ENCODE results near the gene ATG10. TPM values are rescaled to one million over a fixed set of nuclear protein-coding genes. Genes with fewer than 3 reads are reported as not detected.

The ATG10 gene
- total RNA-seq, 1 experiment from 2014 or later, result 12.2 TPM

DNA sequence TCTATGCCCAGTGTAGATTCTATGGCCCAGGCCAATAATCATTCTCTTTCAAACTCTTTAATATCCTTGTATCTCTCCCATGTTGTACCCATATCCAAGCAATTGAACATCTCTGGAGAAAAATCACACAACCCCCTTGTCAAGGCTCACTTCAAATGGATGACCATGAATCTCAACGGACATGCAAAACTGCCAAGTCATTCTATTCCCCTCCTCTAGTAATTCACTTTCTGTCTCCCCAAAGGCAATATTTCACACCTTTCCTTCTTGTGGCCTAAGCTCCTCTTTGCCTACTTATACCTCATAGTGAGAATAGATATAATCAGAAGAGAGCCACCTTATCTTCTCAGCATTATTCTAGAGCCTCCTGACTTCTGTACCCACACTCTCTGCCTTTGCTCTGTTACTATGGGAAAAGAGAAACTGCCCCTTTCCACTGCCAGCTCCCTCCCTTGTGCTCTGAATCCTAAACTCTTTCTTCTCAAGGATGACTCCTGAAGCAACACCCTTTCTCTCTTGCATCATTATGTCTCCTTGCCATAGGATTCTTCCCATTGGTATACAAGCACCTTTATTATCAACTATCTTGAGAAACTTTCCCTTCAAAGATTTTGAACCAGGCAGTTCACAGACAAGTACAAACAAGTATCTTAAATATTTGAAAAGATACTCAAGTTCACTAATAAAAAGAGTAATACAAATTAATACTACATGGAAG is 240.2 kb downstream of the ATG10 start:
- Mint-ChIP-seq H3K4me1 (no peaks in the 10 kb centered on the region), H3K9me3 (no peaks in the 10 kb centered on the region), H3K4me3 (no peak overlapping the region), H3K27ac (no peak overlapping the region), H3K27me3 (ENCODE audit: low read depth) (no peaks in the 10 kb centered on the region), H3K36me3 (no peaks in the 10 kb centered on the region)
- ChIA-PET CTCF (interaction anchor here (1.0 kb wide), 1 partner anchor 46 kb away, joined by 3 read pairs; no protein-coding TSS in a partner anchor), POLR2A (no interaction called here)
- no peak for ATAC-seq
- TF ChIP-seq ZMAT4 (CRISPR knock-in tag; IDR thresholded peaks at IDR 0.05) (no peak), ZNF416 (CRISPR knock-in tag; IDR thresholded peaks at IDR 0.05) (no peak), RELA (CRISPR knock-in tag; IDR thresholded peaks at IDR 0.05; ENCODE audit: borderline replicate concordance) (no peak), MYBL2 (CRISPR knock-in tag; IDR thresholded peaks at IDR 0.05) (no peak), CREM (CRISPR knock-in tag; IDR thresholded peaks at IDR 0.05) (no peak), NR1H2 (CRISPR knock-in tag; IDR thresholded peaks at IDR 0.05) (no peak), TP53 (CRISPR knock-in tag; IDR thresholded peaks at IDR 0.05) (no peak), NFE2L1 (CRISPR knock-in tag; IDR thresholded peaks at IDR 0.05) (no peak), CDX4 (CRISPR knock-in tag; IDR thresholded peaks at IDR 0.05; ENCODE audit: borderline replicate concordance) (no peak), MXD4 (CRISPR knock-in tag; IDR thresholded peaks at IDR 0.05; ENCODE audit: borderline replicate concordance) (no peak), CBFB (CRISPR knock-in tag; IDR thresholded peaks at IDR 0.05; ENCODE audit: low read depth) (no peak), FOXK1 (CRISPR knock-in tag; IDR thresholded peaks at IDR 0.05) (no peak)
- TF ChIP-seq, protein P1, sequence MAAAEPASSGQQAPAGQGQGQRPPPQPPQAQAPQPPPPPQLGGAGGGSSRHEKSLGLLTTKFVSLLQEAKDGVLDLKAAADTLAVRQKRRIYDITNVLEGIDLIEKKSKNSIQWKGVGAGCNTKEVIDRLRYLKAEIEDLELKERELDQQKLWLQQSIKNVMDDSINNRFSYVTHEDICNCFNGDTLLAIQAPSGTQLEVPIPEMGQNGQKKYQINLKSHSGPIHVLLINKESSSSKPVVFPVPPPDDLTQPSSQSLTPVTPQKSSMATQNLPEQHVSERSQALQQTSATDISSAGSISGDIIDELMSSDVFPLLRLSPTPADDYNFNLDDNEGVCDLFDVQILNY (CRISPR knock-in tag; IDR thresholded peaks at IDR 0.05), result no peak
- TF ChIP-seq, protein P2, sequence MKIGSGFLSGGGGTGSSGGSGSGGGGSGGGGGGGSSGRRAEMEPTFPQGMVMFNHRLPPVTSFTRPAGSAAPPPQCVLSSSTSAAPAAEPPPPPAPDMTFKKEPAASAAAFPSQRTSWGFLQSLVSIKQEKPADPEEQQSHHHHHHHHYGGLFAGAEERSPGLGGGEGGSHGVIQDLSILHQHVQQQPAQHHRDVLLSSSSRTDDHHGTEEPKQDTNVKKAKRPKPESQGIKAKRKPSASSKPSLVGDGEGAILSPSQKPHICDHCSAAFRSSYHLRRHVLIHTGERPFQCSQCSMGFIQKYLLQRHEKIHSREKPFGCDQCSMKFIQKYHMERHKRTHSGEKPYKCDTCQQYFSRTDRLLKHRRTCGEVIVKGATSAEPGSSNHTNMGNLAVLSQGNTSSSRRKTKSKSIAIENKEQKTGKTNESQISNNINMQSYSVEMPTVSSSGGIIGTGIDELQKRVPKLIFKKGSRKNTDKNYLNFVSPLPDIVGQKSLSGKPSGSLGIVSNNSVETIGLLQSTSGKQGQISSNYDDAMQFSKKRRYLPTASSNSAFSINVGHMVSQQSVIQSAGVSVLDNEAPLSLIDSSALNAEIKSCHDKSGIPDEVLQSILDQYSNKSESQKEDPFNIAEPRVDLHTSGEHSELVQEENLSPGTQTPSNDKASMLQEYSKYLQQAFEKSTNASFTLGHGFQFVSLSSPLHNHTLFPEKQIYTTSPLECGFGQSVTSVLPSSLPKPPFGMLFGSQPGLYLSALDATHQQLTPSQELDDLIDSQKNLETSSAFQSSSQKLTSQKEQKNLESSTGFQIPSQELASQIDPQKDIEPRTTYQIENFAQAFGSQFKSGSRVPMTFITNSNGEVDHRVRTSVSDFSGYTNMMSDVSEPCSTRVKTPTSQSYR (CRISPR knock-in tag; IDR thresholded peaks at IDR 0.05), result no peak
- TF ChIP-seq, protein P3, sequence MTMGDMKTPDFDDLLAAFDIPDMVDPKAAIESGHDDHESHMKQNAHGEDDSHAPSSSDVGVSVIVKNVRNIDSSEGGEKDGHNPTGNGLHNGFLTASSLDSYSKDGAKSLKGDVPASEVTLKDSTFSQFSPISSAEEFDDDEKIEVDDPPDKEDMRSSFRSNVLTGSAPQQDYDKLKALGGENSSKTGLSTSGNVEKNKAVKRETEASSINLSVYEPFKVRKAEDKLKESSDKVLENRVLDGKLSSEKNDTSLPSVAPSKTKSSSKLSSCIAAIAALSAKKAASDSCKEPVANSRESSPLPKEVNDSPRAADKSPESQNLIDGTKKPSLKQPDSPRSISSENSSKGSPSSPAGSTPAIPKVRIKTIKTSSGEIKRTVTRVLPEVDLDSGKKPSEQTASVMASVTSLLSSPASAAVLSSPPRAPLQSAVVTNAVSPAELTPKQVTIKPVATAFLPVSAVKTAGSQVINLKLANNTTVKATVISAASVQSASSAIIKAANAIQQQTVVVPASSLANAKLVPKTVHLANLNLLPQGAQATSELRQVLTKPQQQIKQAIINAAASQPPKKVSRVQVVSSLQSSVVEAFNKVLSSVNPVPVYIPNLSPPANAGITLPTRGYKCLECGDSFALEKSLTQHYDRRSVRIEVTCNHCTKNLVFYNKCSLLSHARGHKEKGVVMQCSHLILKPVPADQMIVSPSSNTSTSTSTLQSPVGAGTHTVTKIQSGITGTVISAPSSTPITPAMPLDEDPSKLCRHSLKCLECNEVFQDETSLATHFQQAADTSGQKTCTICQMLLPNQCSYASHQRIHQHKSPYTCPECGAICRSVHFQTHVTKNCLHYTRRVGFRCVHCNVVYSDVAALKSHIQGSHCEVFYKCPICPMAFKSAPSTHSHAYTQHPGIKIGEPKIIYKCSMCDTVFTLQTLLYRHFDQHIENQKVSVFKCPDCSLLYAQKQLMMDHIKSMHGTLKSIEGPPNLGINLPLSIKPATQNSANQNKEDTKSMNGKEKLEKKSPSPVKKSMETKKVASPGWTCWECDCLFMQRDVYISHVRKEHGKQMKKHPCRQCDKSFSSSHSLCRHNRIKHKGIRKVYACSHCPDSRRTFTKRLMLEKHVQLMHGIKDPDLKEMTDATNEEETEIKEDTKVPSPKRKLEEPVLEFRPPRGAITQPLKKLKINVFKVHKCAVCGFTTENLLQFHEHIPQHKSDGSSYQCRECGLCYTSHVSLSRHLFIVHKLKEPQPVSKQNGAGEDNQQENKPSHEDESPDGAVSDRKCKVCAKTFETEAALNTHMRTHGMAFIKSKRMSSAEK (CRISPR knock-in tag; IDR thresholded peaks at IDR 0.05; ENCODE audit: borderline replicate concordance), result no peak
- TF ChIP-seq, protein P4, sequence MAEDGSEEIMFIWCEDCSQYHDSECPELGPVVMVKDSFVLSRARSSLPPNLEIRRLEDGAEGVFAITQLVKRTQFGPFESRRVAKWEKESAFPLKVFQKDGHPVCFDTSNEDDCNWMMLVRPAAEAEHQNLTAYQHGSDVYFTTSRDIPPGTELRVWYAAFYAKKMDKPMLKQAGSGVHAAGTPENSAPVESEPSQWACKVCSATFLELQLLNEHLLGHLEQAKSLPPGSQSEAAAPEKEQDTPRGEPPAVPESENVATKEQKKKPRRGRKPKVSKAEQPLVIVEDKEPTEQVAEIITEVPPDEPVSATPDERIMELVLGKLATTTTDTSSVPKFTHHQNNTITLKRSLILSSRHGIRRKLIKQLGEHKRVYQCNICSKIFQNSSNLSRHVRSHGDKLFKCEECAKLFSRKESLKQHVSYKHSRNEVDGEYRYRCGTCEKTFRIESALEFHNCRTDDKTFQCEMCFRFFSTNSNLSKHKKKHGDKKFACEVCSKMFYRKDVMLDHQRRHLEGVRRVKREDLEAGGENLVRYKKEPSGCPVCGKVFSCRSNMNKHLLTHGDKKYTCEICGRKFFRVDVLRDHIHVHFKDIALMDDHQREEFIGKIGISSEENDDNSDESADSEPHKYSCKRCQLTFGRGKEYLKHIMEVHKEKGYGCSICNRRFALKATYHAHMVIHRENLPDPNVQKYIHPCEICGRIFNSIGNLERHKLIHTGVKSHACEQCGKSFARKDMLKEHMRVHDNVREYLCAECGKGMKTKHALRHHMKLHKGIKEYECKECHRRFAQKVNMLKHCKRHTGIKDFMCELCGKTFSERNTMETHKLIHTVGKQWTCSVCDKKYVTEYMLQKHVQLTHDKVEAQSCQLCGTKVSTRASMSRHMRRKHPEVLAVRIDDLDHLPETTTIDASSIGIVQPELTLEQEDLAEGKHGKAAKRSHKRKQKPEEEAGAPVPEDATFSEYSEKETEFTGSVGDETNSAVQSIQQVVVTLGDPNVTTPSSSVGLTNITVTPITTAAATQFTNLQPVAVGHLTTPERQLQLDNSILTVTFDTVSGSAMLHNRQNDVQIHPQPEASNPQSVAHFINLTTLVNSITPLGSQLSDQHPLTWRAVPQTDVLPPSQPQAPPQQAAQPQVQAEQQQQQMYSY (CRISPR knock-in tag; IDR thresholded peaks at IDR 0.05), result no peak
- DNase-seq (ENCODE audit: low spot score), result no peak

Data from WTC11 (cell line).